Inflammatory macrophage treated with lipopolysaccharide for 1 hour (primary cell): ENCODE results near the gene SUSD3.
A peak's percentile ranks its signal among the peaks of the same experiment; 100 is the strongest.
"Not testable (repeated sequence)": the region's sequence is repeated elsewhere in the genome, so short reads cannot be mapped to it uniquely, and the experiment has no call there.

Experiments
- DNase-seq, 2 donors: peaks; one replicate each; pipeline ENCODE4 v3.0.0-alpha.2; 2020 to 2022

Gene SUSD3

DNA sequence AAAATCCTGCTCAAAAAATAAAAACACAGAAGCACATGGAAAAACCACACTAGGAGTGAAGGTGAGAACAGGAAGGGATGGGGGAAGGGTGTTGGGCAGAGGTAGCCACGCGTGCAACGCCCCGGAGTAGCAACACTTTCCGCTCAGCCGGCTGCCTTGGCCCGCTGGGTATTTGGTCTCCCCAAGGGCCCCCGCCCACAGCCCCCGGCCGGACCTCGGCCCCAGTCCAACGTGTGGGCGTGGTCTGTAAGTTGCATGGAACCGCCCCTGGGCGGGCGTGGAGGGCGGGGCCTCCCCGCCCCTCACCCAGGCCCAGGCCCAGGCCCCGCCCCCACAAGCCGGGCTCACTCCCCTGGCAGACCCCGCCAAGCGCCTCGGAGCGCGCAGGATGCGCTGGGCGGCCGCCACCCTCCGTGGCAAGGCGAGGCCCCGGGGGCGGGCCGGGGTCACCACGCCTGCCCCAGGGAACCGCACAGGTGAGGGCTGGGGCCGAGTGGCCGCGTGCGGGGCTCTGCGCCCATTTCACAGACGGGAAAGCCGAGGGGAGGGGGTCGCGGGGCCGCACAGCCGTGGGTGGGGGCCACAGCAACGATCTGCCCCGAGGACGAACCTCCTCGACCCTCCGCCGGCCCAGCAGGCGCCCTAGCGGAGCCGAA is at the start of gene SUSD3:
Gene SUSD3, plus strand, starts transcription at position 347 of the 656 bp plus-strand sequence. Its CDS starts 42 bp downstream, at position 389.
- DNase-seq, result peak; percentile 30 to 38

DNA sequence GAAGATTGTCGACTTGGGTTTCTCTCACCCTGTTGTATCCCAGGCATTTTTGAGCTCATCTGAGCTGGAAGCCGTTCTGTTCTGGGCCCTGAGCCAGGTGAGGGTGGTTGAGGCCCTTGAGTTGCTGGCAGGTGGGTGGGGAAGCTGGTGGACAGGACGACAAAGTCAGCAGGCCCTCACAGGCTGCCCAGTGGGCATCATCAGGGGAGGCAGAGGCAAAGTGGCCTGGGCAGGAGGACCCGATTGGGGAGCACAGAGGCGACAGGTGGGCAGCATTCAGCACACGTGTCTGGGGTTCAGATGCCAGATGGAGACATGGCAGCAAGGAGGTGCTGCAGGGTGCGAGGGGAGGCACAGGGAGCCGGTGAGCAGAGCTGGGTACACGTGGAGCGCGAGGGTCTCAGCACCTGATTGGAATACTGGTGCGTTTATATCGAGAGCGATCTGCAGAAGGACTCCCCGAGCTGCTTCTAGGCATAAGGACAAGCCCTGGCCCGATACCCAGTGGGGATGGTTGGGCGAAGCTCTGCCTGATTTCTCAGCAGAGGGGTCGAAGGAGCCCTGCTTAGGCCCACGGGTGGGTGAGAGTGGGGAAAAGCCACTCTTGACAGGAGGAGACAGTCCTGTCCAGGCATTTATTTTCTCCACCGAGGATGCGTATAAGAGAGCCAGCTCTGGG is 49.0 kb upstream of the SUSD3 start:
- DNase-seq, result no peak

DNA sequence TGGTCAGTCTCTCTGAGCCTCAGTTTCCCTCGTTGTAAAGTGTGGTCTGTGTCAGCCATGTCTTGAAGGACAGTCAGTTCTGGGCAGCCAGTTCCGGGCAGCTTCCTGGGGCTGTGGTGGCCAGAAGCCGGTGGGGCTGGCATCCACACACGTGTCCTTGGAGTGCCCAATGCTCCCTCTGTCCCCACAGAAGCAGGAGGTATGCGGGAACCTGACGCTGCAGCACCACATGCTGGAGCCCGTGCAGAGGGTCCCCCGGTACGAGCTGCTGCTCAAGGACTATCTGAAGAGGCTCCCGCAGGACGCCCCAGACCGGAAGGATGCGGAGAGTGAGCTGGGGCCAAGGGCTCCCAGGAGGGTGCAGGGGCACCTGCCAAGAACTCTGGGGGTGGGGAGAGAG is 48.4 kb upstream of the SUSD3 start:
- DNase-seq, result no peak

DNA sequence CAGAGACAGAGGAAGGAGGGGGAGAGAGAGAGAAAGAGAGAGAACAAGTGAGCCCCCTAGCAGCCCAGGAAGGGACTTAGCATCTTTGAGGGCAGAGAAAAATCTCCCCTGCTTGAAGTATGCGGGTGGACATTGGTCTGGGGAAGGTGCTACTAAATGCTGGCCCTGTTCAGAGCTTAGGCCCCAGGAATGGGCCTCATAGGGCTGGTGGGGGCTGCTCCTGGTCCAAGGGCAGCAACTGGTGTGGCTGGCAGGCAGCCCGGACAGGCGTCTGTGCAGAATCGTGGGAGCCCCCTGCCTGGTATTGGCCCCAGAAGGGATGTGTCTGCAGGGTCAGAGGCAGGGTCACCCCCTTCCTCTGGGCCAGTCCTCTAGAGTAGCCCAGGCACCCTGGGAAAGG is 47.8 kb upstream of the SUSD3 start:
- no peak for DNase-seq

DNA sequence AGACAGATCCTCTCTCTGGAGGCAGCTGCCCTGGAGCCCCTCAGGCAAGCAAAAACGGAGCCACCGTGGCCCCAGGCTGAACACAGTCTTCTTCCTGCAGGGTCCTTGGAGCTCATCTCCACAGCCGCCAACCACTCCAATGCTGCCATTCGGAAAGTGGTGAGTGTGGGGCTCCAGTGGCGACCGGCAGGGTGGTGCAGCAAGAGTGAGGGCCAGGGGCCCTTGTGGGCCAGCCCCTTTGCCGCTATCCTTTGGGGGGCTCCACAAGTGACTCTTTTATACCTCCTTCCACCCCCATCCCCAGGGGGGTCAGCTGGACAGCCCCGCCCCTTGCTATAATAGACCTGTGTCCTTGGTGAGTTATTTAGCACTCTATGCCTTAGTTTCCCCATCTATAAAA is 47.4 kb upstream of the SUSD3 start:
- no peak for DNase-seq

DNA sequence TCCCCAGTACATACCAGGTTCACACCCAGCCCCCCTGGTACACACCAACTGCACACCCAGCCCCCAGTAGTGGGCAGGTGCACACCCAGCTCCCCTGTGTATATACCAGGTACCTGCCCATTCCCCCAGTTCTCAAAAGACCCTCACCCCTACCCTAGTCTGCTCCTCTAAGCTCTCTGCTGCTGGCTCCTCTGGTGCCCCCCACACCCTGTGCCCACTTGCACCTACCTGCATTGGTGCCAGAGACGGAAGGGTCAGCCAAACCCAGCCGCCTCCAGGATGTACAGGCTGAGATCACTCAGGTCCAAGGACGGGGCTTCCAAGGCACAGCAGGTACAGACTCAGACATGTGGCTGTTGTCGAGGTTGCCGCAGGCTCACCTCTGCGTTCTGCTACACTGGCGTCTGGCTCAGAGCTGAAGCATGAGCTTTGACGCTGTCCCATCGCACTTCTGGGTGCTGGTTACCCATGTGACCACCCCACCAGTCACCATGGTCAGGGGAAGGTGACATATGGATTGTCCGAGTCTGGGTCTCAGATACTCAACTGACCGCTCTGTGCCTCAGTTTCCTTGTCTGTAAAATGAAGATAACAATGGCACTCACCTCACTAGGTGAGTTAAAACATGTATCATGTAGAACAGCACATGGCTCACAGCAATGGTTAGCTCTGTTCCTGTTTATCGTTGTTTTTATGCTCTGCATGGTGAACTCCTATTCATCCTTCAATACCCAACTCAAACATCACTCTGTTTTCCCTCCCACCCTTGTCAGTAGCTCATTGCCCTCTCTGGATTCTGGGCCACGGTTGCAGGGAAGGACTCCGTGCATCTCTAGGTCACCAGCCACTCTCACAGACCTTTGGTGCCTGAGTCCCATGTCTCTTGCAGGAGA is 45.3 kb upstream of the SUSD3 start:
- DNase-seq, result no peak

DNA sequence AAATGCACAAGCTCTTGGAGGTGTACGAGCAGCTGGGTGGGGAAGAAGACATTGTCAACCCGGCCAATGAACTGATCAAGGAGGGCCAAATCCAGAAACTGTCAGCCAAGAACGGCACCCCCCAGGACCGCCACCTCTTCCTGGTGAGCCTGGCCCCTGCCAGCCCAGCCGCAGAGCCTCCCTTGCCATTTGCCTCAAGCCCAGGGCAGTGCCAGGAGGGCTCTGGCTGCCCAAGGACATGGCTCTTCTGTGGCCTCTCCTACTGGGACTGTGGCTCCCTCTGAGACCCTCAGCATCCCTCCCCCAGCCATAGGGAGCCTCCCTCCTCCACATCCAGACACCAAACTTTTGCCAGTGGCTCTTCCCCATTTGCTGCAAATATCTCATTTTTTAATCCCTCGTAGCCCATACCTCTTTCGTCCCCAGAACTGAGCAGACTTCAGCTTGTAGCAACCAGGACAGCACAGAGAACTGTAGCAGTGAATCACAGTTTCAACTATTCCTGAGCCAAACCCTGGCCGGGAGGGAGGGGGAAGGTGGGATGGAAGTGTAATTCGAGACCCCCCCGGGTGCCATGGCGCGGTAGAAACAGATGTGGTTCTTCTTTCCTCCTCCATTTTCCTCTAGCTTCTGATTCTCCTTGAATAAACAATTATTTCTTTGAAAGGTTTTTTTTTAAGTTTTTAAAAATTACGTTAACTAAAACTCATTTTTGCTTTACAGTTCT is 44.5 kb upstream of the SUSD3 start:
- no peak for DNase-seq

DNA sequence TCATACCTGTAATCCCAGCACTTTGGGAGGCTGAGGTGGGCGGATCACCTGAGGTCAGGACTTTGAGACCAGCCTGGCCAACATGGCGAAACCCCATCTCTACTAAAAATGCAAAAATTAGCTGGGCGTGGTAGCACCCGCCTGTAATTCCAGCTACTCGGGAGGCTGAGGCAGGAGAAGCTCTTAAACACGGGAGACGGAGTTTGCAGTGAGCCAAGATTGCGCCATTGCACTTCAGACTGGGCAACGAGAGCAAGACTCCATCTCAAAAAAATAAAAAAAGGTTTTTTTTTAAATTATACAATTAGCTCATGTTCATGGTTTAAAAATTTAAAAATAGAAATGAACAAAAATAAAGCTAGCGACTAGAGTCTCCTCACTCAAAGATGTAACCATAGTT is 43.3 kb upstream of the SUSD3 start:
- DNase-seq, result not testable (repeated sequence)

DNA sequence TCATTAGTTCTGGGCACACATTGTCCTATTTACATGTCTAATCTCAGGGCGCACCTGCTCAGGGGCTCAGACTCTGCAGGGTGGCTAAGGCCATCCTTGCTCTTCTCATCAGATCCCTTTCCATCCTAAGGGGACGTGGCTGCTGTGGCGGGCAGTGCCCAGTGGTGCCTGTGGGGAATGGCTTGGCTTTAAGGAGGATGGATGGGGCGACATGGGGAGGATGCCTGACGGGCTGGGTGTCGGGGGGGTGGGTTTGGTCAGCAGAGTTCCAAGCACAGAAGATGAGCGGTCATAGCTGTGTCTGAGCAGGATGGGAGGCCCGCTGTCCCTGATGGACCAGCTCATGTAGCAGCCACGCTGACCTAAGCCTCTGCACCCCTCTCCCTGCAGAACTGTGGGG is 40.9 kb upstream of the SUSD3 start:
- DNase-seq, result no peak

DNA sequence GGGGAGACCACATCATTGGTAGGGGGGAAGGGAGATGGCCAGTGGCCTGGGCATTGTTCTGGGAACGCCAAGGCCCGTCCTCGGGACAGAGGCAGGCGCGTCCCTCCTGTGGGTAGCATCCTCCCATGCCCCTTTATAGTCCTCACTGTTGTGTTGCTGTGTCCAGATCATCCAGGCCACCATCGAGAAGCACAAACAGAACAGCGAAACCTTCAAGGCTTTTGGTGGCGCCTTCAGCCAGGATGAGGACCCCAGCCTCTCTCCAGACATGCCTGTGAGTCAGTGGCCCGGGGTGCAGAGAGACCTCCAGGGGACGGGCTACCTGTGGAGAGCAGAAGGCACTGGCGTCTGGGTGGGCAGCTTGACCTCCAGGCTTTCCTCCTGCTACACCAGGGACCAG is 38.4 kb upstream of the SUSD3 start:
- no peak for DNase-seq

DNA sequence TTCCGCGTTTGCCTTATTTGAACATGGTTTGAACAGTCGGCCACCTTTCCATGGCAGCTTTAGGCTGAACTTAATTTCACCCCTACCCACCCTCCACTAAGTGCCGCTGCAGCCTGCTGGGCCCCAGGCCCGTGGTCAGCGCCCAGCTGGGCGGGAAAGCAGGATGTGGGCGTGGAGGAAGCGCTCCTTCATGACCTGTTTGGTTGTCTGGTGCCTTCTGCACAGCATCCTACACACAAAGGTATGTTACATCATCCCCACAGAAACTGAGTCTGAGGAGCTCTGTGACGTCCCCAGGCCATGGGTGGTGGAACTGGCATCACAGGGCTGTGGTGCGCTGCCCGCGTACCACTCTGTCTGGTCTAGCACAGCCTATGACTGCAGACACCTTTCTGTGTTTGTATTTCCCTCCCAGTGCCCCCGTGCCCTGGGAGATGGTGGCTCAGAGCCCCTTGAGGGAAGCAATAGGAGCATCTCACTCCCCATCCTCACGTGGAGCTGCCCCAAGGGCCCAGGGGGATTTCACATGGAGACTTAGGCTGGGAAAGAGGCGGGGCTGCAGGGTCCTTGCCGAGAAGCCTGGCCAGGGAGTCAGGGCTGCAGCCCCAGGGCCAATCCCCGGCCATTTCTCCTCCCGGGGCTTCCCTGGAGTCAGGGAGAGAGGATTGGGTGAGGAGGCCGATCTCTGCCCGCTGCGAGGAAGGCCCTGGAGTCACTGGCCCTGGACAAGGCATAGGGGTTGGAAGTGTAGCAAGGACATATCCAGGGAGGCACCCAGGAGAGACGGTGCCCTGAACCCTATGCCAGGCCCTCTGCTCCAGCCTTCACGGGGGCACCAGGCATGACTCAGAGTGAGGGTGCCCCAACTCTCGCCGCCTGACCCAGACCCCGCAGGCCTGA is 37.5 kb upstream of the SUSD3 start:
- no peak for DNase-seq

DNA sequence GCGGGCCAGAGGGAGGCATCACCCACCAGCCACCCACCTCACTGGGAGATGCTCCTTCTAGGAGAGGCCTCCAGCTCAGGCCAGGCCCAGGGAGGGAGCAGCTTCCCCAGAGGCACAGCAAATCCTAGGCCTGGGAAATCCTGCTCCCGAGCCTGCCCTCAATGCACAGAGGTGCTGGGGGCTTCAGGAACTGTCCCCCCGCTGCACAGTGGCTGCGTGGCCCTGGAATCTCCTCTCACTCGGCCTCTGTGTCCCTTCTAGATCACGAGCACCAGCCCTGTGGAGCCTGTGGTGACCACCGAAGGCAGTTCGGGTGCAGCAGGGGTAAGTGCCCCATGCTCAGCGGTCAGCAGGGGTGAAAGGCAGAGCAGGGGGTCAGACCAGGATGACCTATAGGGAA is 36.4 kb upstream of the SUSD3 start:
- DNase-seq, result no peak

DNA sequence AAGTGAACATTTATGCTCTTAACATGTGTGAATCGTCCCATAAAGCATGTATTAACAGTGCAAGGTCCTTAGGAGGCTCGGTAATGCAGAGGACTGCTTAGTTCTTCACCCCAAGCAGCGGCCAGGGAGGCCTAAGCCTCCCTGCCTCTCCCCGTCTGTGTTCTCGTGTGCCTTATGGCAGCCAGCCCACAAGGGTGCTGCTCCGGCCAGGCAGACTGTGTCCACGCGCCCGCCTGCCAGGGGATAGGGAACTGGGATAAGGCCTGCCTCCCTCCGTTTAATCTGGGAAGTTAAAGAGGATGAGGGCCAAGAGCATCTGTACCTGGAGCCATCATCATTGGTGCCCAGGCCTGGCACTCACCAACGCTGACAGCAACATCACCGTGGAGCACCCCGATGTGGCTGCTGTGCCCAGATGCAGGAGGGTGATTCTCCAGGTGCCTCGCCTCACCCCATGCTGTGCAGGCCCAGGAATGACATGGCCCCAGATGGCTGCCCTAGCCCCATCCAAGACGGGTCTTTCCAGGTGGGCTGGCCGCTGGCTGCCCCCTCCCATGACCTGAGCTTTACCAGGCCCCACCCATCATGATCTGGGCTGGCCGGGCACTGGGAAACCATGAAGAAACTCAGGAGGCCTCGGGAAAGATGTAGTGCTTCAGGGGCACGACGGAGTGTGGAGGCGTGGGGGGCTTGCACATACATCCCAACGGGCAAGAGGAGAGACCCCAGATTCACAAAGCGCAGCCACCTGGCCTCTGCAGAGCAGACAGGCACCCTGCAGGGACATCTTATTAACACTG is 35.6 kb upstream of the SUSD3 start:
- no peak for DNase-seq

DNA sequence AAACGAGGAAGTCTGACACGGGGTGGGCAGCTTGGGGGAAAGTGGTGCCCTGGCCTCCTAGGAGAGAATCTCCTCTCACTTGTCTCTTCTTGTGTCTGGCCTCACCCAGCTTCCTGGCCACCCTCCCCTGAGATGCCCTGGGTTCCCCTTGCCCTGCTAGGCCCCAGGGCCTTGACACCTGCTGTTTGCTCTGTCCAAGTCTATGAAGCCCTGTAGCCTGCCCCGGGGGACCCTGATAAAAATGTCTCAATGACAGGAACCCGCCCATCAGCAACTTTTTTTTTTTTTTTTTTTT is 35.0 kb upstream of the SUSD3 start:
- DNase-seq, result no peak

DNA sequence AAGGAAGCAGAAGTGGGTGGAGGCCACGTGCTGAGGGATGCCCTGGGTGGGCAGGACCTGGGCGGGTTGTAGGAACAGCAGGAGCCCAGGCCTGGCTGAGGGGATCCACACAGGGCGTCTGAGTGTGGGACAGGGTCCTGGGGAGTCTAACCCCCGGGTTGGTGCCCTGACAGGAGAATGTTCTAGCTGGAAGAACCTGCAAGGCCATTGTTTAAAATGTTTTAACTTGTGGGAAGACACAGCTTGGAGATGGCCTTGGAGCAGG is 33.9 kb upstream of the SUSD3 start:
- DNase-seq, result no peak

DNA sequence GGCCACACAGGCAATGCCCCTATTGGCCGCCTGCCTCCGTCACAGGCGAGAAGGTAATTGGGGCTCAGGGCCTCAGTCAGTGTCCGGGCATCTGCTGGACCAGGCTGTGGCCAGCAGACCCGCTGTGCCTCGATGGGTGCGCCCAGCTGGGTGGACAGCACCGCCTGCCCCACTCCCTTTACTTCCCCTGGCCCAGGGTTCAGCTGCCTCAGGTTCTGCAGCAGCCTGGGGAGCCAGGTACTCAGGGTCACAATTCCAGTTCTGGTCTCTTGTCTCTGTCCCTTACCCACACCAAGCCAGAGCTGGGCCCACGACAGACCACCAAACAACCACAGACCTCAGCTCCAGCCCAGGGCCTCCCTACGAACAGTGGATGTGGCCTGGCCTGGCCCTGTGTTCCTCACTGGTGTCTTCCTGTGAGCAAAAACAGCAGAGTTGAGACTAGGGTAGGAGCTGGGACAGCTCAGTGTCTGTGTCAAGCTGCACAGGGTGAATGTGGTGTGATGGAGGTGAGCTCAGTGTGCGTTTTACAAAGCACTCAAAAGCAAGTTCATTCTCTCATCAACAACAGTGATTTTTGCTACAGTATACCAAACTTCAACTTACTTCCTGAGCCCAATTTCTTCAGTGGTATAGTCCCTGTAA is 33.4 kb upstream of the SUSD3 start:
- no peak for DNase-seq

DNA sequence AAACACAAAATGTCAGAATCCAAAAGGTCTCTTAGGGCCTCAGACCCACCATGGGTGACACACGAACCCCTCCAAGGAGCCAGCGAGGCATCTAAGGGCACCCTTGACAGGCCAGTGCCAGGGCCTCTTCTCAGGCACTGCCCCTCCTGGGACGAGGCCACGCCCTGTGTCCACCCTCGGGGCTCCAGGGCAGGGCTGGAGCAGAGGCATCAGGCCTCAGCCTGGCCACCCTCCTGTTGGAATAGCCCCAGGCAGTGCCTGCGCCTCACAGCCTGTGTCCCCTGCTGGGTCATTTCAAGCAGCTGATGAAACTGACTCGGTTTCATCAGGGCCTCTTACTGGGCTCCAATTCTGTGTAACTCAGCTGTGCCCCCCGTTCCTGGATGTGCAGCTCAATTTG is 32.8 kb upstream of the SUSD3 start:
- no peak for DNase-seq

DNA sequence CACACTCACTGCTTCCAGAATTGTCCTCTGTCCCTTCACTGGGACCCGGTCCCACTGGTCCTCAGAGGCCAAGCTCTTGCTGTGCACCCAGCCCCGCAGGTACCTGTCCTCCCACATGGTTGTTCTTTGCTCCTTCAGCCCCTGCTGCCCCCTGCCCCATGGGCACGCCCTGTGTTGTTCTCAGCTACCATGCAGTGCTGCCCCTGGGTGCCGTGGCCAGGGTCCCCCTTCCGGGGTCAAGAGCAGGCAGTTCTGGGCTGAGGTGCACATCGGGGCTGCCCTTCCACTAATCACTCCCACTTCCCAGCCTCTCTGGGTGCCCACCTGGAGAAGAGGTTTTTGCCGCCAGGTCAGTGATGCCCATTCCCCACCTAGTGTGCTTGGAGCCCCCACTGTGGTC is 31.9 kb upstream of the SUSD3 start:
- no peak for DNase-seq

DNA sequence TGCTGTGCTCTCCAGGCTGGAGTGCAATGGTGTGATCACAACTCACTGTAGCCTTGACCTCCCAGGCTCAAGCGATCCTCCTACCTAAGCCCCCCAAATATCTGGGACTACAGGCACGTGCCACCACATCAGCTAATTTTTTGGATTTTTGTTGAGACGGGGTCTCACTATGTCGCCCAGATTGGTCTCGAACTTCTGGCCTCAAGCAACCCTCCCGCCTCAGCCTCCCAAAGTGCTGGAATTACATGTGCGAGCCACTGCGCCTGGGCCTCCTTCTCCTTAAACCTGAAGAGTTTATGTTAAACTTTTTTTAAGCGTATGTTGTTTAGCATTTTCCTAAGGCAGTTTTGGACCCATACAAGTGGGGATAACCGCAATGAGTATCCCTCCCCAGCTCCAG is 30.8 kb upstream of the SUSD3 start:
- DNase-seq, result no peak

DNA sequence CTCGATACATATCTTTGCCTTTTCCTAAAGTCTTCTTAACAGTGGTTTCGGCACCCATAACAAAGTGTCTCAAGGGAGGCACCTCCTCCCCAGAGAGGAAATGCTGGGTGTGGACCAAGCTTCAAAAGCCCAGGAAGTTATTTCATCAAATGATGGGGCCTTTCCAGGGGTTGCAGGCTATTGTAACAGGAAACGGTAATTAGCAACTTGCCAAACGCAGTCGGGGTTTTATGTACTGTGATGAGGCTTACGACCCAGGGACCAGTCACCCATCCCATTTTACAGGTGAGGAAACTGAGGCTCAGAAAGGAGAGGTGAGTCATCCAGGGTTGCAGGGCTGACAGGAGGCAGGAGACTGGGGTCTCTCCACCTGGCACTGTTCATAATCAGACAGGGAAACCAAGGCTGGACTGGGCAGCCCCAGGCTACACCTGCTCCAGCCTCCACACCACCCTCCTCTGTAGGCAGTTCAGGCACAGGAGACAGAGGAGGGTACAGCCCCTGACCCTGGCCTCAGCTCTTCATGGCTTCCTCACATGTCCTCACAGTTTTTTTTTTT is 30.0 kb upstream of the SUSD3 start:
- peak; percentile 69 to 79 for DNase-seq
